Inflammatory macrophage (primary cell): ENCODE data around the gene SLC5A1.
"Not testable (repeated sequence)": the region's sequence is repeated elsewhere in the genome, so short reads cannot be mapped to it uniquely, and the experiment has no call there.

ENCODE experiments used
- DNase-seq, 2 donors: peaks; one replicate each; pipeline ENCODE4 v3.0.0-alpha.2; 2020 to 2022

Gene SLC5A1

GRCh38 chr22:32150647-32151046 lies 107.6 kb downstream of the SLC5A1 start:
- DNase-seq: peak; percentile 14 to 42

GRCh38 chr22:32151641-32152040 lies 108.6 kb downstream of the SLC5A1 start:
- DNase-seq: peak; percentile 32 to 67

DNA sequence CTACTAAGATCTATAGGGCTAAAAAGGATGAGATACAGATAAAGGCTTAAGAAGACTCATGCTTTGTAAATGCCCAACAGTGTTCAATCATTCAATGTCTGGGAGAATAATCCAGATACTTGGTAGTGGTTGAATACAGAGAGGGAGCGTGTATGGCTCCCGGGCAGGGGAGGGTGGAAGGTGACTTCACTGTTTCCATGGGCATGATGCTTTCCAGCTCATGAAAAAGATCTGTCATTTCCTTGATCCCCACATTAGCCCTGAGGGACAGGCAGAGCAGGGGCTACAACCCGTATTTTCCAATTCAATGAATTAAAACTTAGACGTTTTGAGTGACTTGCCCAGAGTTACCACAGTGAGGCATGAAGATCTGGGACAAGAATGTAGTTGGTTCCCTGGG lies 111.7 kb downstream of the SLC5A1 start:
- DNase-seq: not testable (repeated sequence)

GRCh38 chr22:32157632-32158031 lies 114.6 kb downstream of the SLC5A1 start:
- DNase-seq: not testable (repeated sequence)

DNA sequence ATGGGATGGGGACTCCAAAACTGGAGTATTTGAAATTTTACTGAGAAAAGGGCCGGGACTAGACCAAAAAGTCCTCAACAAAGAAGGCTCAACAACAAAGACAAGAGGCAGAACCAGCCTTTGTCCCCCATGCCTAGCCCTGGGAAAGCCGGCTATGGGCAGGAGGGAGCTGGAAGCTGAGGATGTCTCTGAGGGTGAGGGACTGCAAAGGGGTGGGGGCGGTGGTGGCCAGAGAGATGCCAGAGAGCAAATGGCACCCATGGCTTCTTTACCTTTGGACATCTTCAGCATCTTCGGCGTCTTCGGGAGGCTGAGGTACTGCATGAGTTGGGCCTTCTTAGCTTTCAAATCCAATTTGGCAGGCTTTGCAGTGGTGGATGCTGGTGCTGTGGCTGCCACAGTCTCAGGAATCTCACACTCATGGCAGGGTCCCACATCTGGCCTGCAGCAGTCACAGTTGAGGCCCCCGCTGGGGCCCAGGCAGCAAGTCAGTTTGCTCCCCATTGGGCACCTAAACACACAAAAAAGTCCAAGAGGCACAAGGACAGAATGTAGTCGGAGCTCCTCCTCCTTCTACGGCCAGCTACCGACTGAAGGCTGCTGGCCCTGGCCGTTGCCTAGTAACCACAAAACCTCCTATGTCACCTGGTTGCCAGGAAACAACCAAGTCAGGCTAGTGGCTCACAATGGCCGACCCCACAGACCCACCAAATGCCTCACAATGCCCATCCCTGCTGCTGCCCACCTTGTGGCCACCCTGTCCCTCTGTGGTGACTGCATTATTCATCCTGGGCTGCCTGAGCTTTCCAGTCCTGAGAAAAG lies 115.9 kb downstream of the SLC5A1 start, which contains the start of gene C22orf42:
TSS of gene C22orf42 (minus strand) at position 592 of the 822 bp plus-strand sequence. CDS start at position 504, 88 bp downstream.
- no peak for DNase-seq

- DNase-seq: not testable (repeated sequence)
These were observed 117.3 kb downstream of the SLC5A1 start for GRCh38 chr22:32160411-32160810.
